GM21515 (cell line): ENCODE results near the gene TMEM217.

Experiments
- ATAC-seq: cut with Tn5 transposase; IDR thresholded peaks from one replicate; pipeline ENCODE4 v1.9.1; 2021; ENCODE audit not compliant: unreplicated experiment

Gene TMEM217

GRCh38 chr6:37280162-37280887, 22.4 kb upstream of the TMEM217 start:
- no peak for ATAC-seq

DNA sequence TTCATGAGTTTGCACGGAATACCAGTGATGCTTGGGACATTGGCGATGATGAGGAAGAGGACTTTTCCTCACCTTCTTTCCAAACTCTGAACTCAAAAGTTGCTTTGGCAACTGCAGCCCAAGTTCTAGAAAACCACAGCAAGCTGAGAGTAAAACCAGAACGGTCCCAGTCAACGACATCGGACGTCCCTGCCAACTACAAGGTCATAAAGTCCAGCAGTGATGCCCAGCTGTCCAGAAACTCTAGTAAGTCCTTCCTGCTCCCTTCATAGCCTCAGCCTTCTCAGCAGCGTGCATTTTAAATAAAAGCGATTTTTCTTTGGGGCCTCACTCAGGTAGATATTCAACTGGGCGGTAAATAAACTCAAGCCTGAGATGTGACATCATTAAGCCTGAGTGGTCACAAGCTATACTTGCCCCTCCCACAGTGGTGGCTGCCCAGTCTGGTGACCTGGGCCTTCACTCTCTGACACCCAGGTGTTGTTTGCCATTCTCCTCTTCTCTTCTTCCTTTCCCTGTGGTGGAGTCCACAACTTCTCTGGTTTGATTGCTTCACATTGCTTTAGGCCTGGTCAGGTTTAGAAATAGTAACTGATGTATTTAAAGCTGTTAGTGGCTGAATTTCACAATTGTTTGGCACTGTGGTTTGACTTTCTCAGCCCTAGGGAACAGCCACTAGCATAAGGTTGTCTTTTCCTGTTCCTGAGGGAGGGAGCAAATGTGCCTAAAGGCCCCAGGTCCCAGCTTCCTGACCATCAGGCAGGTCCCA, 21.6 kb upstream of the TMEM217 start:
- ATAC-seq, result no peak

DNA sequence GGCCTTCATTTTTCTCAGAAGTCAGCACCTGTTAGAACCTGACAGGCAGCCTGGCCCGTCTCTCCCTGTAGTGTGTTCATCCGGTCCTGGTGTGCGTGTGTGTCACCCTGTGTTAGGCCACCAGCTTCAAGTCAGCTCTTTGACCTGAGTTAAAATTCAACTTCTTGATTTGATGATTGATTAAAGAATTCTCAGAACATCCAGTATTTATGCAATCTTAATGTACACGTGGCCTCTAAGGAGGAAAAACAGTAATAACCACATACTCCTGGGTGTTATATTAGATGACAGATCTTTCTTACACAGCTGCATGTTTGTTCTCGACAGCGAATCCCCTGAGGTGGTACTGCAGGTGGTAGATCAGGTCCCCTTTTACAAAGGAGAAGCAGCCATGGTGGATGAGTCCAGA, 19.1 kb upstream of the TMEM217 start:
- ATAC-seq, result no peak

GRCh38 chr6:37275350-37275749, 17.4 kb upstream of the TMEM217 start:
- ATAC-seq, result no peak

DNA sequence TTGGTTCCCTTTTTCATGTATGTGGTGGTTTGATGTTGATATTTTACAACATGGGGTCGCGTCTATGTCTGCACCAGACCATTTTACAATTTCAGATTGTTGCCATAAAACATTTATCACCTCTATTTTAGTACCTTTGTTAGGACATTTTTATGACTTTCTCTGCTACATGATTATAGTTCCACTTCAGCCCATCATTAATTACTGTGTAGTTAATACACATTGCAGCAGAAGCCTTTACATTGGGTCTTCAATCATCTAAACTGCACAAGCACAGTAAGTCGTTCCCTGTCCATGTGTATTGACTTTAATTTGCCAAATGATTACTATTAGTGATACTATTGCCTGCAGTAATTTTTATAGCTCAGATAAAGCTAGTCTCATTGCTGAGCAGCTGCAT, 15.7 kb upstream of the TMEM217 start:
- ATAC-seq, result no peak

DNA sequence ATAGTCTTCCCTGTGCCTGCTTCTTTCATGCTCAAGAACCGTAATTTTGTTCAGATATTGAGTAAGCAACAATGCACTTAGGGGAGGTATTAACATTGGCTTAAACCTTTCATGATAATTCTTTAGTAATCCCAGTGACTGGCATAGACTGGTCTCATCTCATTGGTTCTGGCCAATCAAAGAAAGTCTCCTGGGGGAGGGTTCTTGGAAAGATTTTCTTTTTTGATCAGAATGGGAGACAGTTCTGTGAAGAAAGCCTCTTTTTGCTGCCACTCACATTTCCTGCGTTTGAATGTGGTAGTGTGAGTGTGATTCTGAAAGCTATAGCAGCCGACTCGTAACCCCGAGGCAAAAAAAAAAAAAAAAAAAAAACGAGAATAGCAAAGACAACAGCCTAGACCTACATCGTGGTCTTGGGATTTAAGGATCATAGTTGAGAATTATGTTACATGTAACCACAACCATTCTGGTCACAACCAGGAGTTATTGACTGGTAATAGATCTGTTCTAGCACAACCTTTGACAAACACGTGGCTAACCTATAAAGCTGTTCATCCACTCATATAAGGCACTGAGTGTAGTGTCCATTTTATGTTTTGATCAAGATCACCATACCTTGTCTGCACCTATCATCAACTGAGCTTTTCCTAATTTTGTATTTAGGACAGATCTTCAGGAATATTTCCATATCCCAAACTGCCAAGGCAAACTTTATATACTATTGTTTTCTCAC, 15.1 kb upstream of the TMEM217 start:
- ATAC-seq, result no peak

DNA sequence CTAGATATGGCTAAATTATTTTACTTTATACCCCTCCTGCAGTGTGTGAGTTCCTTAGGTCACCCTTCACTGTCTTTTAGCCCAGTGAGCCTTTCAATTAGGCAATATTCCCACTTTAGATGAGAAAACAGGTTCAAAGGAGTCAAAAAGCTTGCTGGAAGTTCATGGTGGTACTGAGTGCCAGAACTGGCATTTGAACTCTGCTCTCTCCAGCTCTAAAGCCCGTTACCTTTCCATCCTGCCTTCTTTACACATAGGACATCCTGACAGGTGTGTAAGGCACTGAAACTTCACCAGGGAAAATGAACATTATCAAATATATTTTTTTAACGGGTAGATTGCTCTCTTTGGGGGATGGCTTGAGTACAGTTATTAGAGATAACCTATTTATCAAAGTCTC, 11.2 kb upstream of the TMEM217 start:
- ATAC-seq, result no peak

GRCh38 chr6:37265860-37266259, 7.9 kb upstream of the TMEM217 start:
- no peak for ATAC-seq

GRCh38 chr6:37265001-37265400, 7.1 kb upstream of the TMEM217 start:
- ATAC-seq, result no peak

GRCh38 chr6:37262446-37263026, 4.6 kb upstream of the TMEM217 start:
- no peak for ATAC-seq

DNA sequence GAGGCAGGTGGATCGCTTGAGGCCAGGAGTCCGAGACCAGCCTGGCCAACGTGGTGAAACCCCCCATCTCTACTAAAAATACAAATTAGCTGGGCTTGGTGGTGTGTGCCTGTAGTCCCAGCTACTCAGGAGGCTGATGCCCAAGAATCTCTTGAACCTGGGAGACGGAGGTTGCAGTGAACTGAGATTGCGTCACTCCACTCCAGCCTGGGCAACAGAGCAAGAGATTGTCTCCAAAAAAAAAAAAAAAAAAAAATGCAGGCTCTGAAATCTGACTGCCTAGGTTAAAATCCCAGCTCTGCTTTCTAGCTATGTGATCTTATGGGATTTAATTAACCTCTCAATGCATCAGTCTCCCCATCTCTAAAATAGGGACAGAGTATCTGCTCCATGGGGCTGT, 3.3 kb upstream of the TMEM217 start:
- ATAC-seq, result no peak

GRCh38 chr6:37260444-37260843, 2.5 kb upstream of the TMEM217 start:
- no peak for ATAC-seq

GRCh38 chr6:37260040-37260439, 2.1 kb upstream of the TMEM217 start:
- ATAC-seq, result no peak

- no peak for ATAC-seq
These were observed 1.2 kb upstream of the TMEM217 start for GRCh38 chr6:37259191-37259590.

DNA sequence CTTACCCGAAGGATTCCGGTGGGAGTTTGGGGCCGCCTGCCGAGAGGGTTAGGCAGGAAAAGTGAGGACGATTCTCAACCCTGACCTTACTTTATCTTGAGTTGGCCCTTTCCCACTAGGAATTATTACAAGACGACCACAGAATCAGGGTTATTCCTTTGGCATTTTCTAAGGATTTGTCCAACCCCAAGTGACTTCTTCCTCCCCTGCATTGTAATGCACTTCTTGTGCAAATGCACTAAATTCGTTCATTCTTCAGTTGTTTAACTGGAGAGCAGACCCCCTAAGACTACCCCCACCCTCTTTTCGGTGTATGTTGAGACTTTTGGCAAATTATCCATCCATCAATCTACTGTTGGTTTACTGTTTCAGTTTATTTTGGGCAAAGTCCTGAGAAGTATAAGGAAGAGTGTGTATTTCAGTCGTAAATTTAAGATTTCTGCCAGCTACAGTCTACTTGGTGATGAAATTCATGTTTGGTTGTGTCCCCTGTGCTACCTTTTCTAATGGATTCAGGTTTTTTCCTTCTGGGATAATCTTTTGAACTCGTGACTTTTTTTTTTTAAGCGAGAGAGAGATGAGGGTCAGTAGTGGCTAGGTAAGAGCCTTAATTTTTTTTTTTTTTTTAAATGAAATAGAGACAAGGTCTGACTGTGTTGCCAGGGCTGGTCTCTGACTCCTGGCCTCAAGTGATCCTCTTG, 611 bp upstream of the TMEM217 start:
- no peak for ATAC-seq

- no peak for ATAC-seq
These were observed 667 bp downstream of the TMEM217 start for GRCh38 chr6:37257320-37257633.

- no peak for ATAC-seq
These were observed 1.1 kb downstream of the TMEM217 start for GRCh38 chr6:37256692-37257319.

- no peak for ATAC-seq
These were observed 3.1 kb downstream of the TMEM217 start for GRCh38 chr6:37254881-37255280.

DNA sequence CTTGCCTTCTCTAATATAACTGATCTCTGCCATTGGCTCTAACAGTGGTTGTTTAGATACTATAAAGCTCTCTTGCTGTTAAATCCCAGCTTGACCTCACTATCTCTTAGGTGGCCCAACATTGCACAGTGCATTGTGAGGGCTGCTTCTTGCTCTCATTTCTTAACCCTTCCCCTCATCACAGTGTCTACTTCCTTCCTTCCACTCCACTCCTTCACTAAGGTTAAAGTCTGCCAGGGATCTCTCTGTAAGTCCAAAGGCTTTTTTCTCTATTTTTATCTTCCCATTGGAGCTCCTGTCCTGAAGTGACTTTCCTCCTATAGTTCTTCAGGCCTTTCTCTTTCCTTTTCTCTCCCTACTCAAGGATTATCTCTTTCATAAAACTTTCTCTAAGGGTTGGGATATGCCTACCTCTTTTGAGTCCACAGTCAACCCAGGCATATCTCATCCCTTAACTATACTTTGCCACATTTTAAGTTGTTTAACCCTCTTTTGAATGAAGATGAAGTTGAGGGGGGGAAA, 4.4 kb downstream of the TMEM217 start:
- ATAC-seq, result no peak

DNA sequence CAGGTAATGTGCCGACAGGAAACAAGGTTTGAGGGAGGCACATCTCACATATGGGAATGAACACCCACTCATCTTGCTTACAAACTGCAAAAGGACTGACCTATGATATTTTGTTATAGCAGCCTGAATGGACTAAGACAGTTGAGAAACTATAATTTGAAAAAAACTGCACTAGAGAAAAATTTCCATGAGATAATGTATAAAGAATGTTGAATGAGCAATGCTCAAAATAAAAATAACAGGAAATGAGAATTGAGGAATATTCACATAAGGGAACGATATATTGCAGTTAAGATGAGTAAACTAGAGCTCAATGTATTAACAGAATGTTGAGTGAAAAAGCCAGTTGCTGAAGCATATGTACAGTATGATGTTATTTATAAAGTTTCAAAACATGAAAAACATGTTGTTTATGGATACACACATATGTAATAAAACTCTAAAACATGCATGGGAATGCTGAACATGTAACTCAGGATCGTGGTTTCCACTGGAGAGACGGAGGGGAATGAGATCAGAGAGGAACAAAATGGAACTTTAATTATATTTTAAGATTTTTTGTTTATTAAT, 6.6 kb downstream of the TMEM217 start:
- ATAC-seq, result no peak
